T-helper 1 cell treated with Interleukin-12 subunit alpha and Interleukin-12 subunit beta and Interleukin-4 antibody, amounts not matched to agents 30 ng/mL and 1 ng/mL, for 36 hours (primary cell): Measurements from ENCODE around the gene SPATA16. TPM values are rescaled to one million over a fixed set of nuclear protein-coding genes. Genes with fewer than 3 reads are reported as not detected.

Source experiments
- intact Hi-C: fragments of 100-400 bp; cut with micrococcal nuclease; formaldehyde crosslinking; loops from one replicate; pipeline ENCODE4 v1.15.1; 2024
- total RNA-seq: library from RNA; stranded (reverse); gene quantifications from 2 replicates; pipeline ENCODE4 v1.2.3, GENCODE V29; 2022

SPATA16 gene
- total RNA-seq, 1 donor from 2014 or later, result not detected

GRCh38 chr3:173007079-173007723 lies 133.8 kb downstream of the SPATA16 start:
- intact Hi-C loops, result no loop called here

GRCh38 chr3:173006006-173006405 lies 135.0 kb downstream of the SPATA16 start:
- intact Hi-C loops, result no loop called here

GRCh38 chr3:173004681-173005080 lies 136.4 kb downstream of the SPATA16 start:
- intact Hi-C loops, result no loop called here

- intact Hi-C loops, result no loop called here
Measured at GRCh38 chr3:173003956-173004355, 137.1 kb downstream of the SPATA16 start.

- intact Hi-C loops, result no loop called here
Measured at GRCh38 chr3:173003471-173003870, 137.6 kb downstream of the SPATA16 start.

- intact Hi-C loops, result no loop called here
Measured at GRCh38 chr3:173001622-173002021, 139.4 kb downstream of the SPATA16 start.

- intact Hi-C loops, result no loop called here
Measured at GRCh38 chr3:173000553-173000952, 140.5 kb downstream of the SPATA16 start.

- intact Hi-C loops, result no loop called here
Measured at GRCh38 chr3:172993412-172993811, 147.6 kb downstream of the SPATA16 start.

- intact Hi-C loops, result no loop called here
Measured at GRCh38 chr3:172991424-172991996, 149.5 kb downstream of the SPATA16 start.

GRCh38 chr3:172989373-172989772 lies 151.7 kb downstream of the SPATA16 start:
- intact Hi-C loops, result no loop called here

- intact Hi-C loops, result no loop called here
Measured at GRCh38 chr3:172987273-172987672, 153.8 kb downstream of the SPATA16 start.

GRCh38 chr3:172984914-172985313 lies 156.1 kb downstream of the SPATA16 start:
- intact Hi-C loops, result no loop called here

GRCh38 chr3:172982736-172983364 lies 158.2 kb downstream of the SPATA16 start:
- intact Hi-C loops, result no loop called here

GRCh38 chr3:172981407-172981983 lies 159.5 kb downstream of the SPATA16 start:
- intact Hi-C loops, result no loop called here

GRCh38 chr3:172980849-172981248 lies 160.2 kb downstream of the SPATA16 start:
- intact Hi-C loops, result no loop called here

- intact Hi-C loops, result no loop called here
Measured at GRCh38 chr3:172977696-172978095, 163.3 kb downstream of the SPATA16 start.

GRCh38 chr3:172974969-172975368 lies 166.1 kb downstream of the SPATA16 start:
- intact Hi-C loops, result no loop called here

GRCh38 chr3:172973799-172974198 lies 167.2 kb downstream of the SPATA16 start:
- intact Hi-C loops, result no loop called here

- intact Hi-C loops, result no loop called here
Measured at GRCh38 chr3:172972717-172973116, 168.3 kb downstream of the SPATA16 start.

- intact Hi-C loops, result no loop called here
Measured at GRCh38 chr3:172972067-172972466, 169.0 kb downstream of the SPATA16 start.

GRCh38 chr3:172968646-172969045 lies 172.4 kb downstream of the SPATA16 start:
- intact Hi-C loops, result no loop called here

GRCh38 chr3:172965256-172965655 lies 175.8 kb downstream of the SPATA16 start:
- intact Hi-C loops, result no loop called here
